H1 (cell line): ENCODE measurements around the gene HLA-A. TPM values are rescaled to one million over a fixed set of nuclear protein-coding genes. Genes with fewer than 3 reads are reported as not detected.

Experiments used
- BRCA1 ChIP-seq: IDR thresholded peaks from 2 replicates; pipeline ENCODE4 v1.6.1; 2012; ENCODE audit warnings: low read depth, low read length, improper control_type of control experiment
- CEBPB ChIP-seq: IDR thresholded peaks from 2 replicates; pipeline ENCODE4 v1.6.1; 2012; ENCODE audit warnings: low read depth, low read length
- CTCF ChIP-seq, 3 experiments: IDR thresholded peaks; 1 replicate in 2 of 3; 2 replicates in 1 of 3; pipeline versions ENCODE4 v1.5.1 to v1.6.1; 2011; ENCODE audit warnings: low read length in 3 of 3, mild to moderate bottlenecking in 3 of 3, inconsistent platforms in 2 of 3, low read depth in 1 of 3, moderate library complexity in 1 of 3; ENCODE audit not compliant: insufficient read depth in 1 of 3; ENCODE audit errors: control extremely low read depth in 1 of 3
- FOSL1 ChIP-seq: IDR thresholded peaks from 2 replicates; pipeline ENCODE4 v1.6.1; 2011; ENCODE audit warnings: mild to moderate bottlenecking, low read depth, low read length, moderate library complexity; ENCODE audit not compliant: insufficient read depth
- GABPA ChIP-seq: IDR thresholded peaks from 2 replicates; pipeline ENCODE4 v1.6.1; 2011; ENCODE audit warnings: mild to moderate bottlenecking, low read length, moderate library complexity, borderline replicate concordance; ENCODE audit not compliant: insufficient read depth
- MAX ChIP-seq: IDR thresholded peaks from 2 replicates; pipeline ENCODE4 v1.6.1; 2012; ENCODE audit warnings: inconsistent platforms
- RFX5 ChIP-seq: IDR thresholded peaks from 2 replicates; pipeline ENCODE4 v1.6.1; 2011; ENCODE audit warnings: low read depth, low read length, improper control_type of control experiment, borderline replicate concordance
- SUZ12 ChIP-seq: fragments of 200-600 bp; sonication (generic); IDR thresholded peaks from 2 replicates; pipeline ENCODE4 v1.6.1; 2012; ENCODE audit warnings: mild to moderate bottlenecking, inconsistent platforms, low read length, moderate library complexity, mixed read lengths
- TAF1 ChIP-seq: IDR thresholded peaks from 2 replicates; pipeline ENCODE4 v1.6.1; 2011; ENCODE audit warnings: mild to moderate bottlenecking, low read depth, low read length
- polyA plus RNA-seq, 7 experiments: library from polyadenylated mRNA; depleted of rRNA in 3 of 7; stranded (reverse) in 5 of 7; unstranded in 2 of 7; fragments of >200 nt in 5 of 7; fragments of 200-250 nt in 2 of 7; gene quantifications; 1 replicate in 5 of 7; 2 replicates in 1 of 7; 4 replicates in 1 of 7; pipeline versions ENCODE4 v1.2.1 to v1.2.3, GENCODE V29; 2011 to 2013; ENCODE audit warnings: missing spikeins in 2 of 7, mixed read lengths in 2 of 7
- total RNA-seq: library from RNA; stranded (reverse); fragmentation: NEBNext Ultra II Directional; extraction: Animal tissue kit (Norgen Biotek cat#: 25700); gene quantifications from 2 replicates; pipeline ENCODE4 v1.2.1, GENCODE V29; 2021

Gene HLA-A
- total and polyA plus RNA-seq, 2 of the 8 experiments (the other 6 are each of a cell fraction or from before 2014, with no cell fraction given): 221 to 474 TPM

- TF ChIP-seq RFX5: no peak
- no peak for TF ChIP-seq BRCA1
- TF ChIP-seq CTCF (IDR thresholded peaks at IDR 0.05; ENCODE audit: control extremely low read depth in 1 of 3, insufficient read depth in 1 of 3, low read depth in 1 of 3, low read length in 3 of 3): no peak
- no peak for TF ChIP-seq GABPA
- TF ChIP-seq TAF1: no peak
- no peak for TF ChIP-seq FOSL1
- no peak for TF ChIP-seq MAX
- TF ChIP-seq CEBPB: no peak
- TF ChIP-seq SUZ12: peak; percentile 75
Measured at GRCh38 chr6:29975561-29975907, 33.2 kb downstream of the HLA-A start (continued).
